HepG2 (cell line): ENCODE data around the gene IGLON5. TPM values are rescaled to one million over a fixed set of nuclear protein-coding genes. Genes with fewer than 3 reads are reported as not detected.

Experiments used
- ATAC-seq: fragments of 200-7000 bp; cut with Tn5 transposase; 3 replicates; pipeline ENCODE4 v1.9.1; 2020; ENCODE audit warnings: mild to moderate bottlenecking, moderate library complexity
- BruUV-seq: library from RNA; stranded (reverse); fragments of 400-500 nt; replicated peaks from 2 replicates; lab custom pipeline; 2021; lab: Mats Ljungman, UMichigan
- CTCF ChIA-PET: fragments of 300-600 bp; formaldehyde crosslinking; extraction: SDS; loops from one replicate; lab custom pipeline; 2021; ENCODE audit warnings: low total read pairs, inconsistent platforms, low intra/inter-chr PET ratio; lab: Yijun Ruan, JAX
- POLR2A ChIA-PET: fragments of 350-600 bp; sonication (Branson Sonifier 250); formaldehyde crosslinking; loops from one replicate; lab custom pipeline; 2020; ENCODE audit warnings: antibody characterized with exemption, inconsistent platforms; lab: Yijun Ruan, JAX
- DNase-seq: peaks from one replicate; pipeline ENCODE4 v3.0.0-alpha.2; 2015; ENCODE audit warnings: low spot score
- FAIRE-seq: peaks from 3 replicates; lab custom pipeline; 2011; peaks lifted over from hg19 to GRCh38; lab: Jason Lieb, UNC
- H2AFZ ChIP-seq: one replicate; pipeline ENCODE4 v1.6.1; 2011; ENCODE audit warnings: low read length, inconsistent platforms
- H3K27ac ChIP-seq: fragments of 300-600 bp; 3 replicates; pipeline ENCODE4 v1.8.0; 2011; ENCODE audit warnings: mixed run types, mild to moderate bottlenecking, mixed read lengths, low read length, inconsistent platforms; ENCODE audit not compliant: insufficient read depth; ENCODE audit errors: extremely low read length
- H3K27me3 ChIP-seq, 2 experiments: fragments of 200-600 bp in 1 of 2; 2 replicates in 1 of 2; 3 replicates in 1 of 2; pipeline versions ENCODE4 v1.6.0 to v1.8.0; 2011; ENCODE audit warnings: low read length in 2 of 2, mild to moderate bottlenecking in 2 of 2, moderate library complexity in 2 of 2, inconsistent platforms in 1 of 2; ENCODE audit not compliant: insufficient read depth in 2 of 2, control insufficient read depth in 1 of 2
- H3K36me3 ChIP-seq, 2 experiments: fragments of 200-600 bp in 1 of 2; replicated peaks in 1 of 2; 2 replicates in 1 of 2; 3 replicates in 1 of 2; pipeline versions ENCODE4 v1.5.1 to v1.8.0; 2011; ENCODE audit warnings: low read length in 2 of 2, inconsistent platforms in 1 of 2; ENCODE audit not compliant: insufficient read depth in 2 of 2, control insufficient read depth in 1 of 2
- H3K4me1 ChIP-seq: 2 replicates; pipeline ENCODE4 v1.5.1; 2012; ENCODE audit warnings: low read length, inconsistent platforms; ENCODE audit not compliant: insufficient read depth
- H3K4me2 ChIP-seq: 2 replicates; pipeline ENCODE4 v1.6.0; 2011; ENCODE audit warnings: low read depth, low read length, inconsistent platforms
- H3K4me3 ChIP-seq, 3 experiments: fragments of 200-600 bp in 1 of 3; sonication (generic), shearing (Covaris generic) in 1 of 3; replicated peaks in 1 of 3; 2 replicates each; pipeline ENCODE4 v1.5.1; 2011 to 2016; ENCODE audit warnings: low read length in 3 of 3, inconsistent platforms in 2 of 3, low read depth in 2 of 3, mild to moderate bottlenecking in 2 of 3, control low read depth in 1 of 3, mixed read lengths in 1 of 3; ENCODE audit not compliant: insufficient read depth in 1 of 3
- H3K79me2 ChIP-seq: one replicate; pipeline ENCODE4 v1.6.1; 2011; ENCODE audit warnings: low read length, inconsistent platforms; ENCODE audit not compliant: insufficient read depth
- H3K9ac ChIP-seq: 2 replicates; pipeline ENCODE4 v1.6.0; 2011; ENCODE audit warnings: mild to moderate bottlenecking, low read depth, low read length, inconsistent platforms; ENCODE audit not compliant: insufficient read depth
- H3K9me3 ChIP-seq: 2 replicates; pipeline ENCODE4 v1.5.1; 2012; ENCODE audit warnings: mild to moderate bottlenecking, low read length
- H4K20me1 ChIP-seq: 2 replicates; pipeline ENCODE4 v1.6.0; 2011; ENCODE audit warnings: inconsistent platforms, mild to moderate bottlenecking, low read length, moderate library complexity; ENCODE audit not compliant: insufficient read depth
- AGO1 ChIP-seq: fragments of 200-400 bp; formaldehyde crosslinking; IDR thresholded peaks from 2 replicates; pipeline ENCODE4 v1.6.1; 2017; ENCODE audit warnings: mild to moderate bottlenecking, low read depth, low read length, moderate library complexity; ENCODE audit not compliant: poor library complexity, severe bottlenecking
- AGO2 ChIP-seq: fragments of 200-400 bp; formaldehyde crosslinking; optimal IDR thresholded peaks from 2 replicates; pipeline ENCODE3; 2017; ENCODE audit warnings: mild to moderate bottlenecking, low read depth, low read length, moderate library complexity
- JUNB ChIP-seq: sonication (generic); formaldehyde crosslinking; IDR thresholded peaks from 2 replicates; pipeline ENCODE4 v1.8.0; 2022; ENCODE audit warnings: missing genetic modification reagents, mild to moderate bottlenecking, borderline replicate concordance
- KLF9 ChIP-seq: IDR thresholded peaks from 2 replicates; pipeline ENCODE4 v1.6.1; 2016; ENCODE audit warnings: low read depth
- ZNF652 ChIP-seq: IDR thresholded peaks from 2 replicates; pipeline ENCODE4 v1.6.1; 2016; ENCODE audit warnings: low read depth, borderline replicate concordance
- WGBS: methylation state at CpG from one replicate; pipeline ENCODE4 v1.1.6; 2017; ENCODE audit warnings: low lambda C conversion rate; 5-methylcytosine and 5-hydroxymethylcytosine counted together
- in situ Hi-C: cut with HindIII; loops from 2 replicates; pipeline ENCODE4 v1.10.0; 2017; ENCODE audit warnings: low pct_unique_long_range_greater_than_20kb; ENCODE audit not compliant: extremely low pct_ligation_motif_present
- intact Hi-C: fragments of 100-400 bp; cut with micrococcal nuclease; formaldehyde crosslinking; loops from one replicate; pipeline ENCODE4 v1.10.0; 2022; ENCODE audit not compliant: unreplicated experiment
- polyA plus RNA-seq, 8 experiments: library from polyadenylated mRNA; depleted of rRNA in 3 of 8; stranded (reverse) in 7 of 8; unstranded in 1 of 8; fragments of >200 nt; fragmentation: Illumina TruSeq in 4 of 8; extraction: Trizol in 4 of 8; gene quantifications; 2 replicates each; pipeline versions ENCODE4 v1.2.1 to v1.2.3, GENCODE V29; 2011 to 2016; ENCODE audit warnings: low read depth in 4 of 8, missing spikeins in 1 of 8, mixed read lengths in 1 of 8; ENCODE audit not compliant: insufficient read depth in 1 of 8
- total RNA-seq, 5 experiments: library from RNA; depleted of rRNA; stranded (reverse); fragments of >200 nt; fragmentation: Illumina TruSeq; extraction: Trizol; gene quantifications; 2 replicates each; pipeline ENCODE4 v1.2.3, GENCODE V29; 2016; ENCODE audit warnings: low read depth in 1 of 5

The IGLON5 gene
- total and polyA plus RNA-seq, 2 of the 13 experiments (the other 11 are each of a cell fraction or from before 2014, with no cell fraction given) = 0.04 to 5.7 TPM

DNA sequence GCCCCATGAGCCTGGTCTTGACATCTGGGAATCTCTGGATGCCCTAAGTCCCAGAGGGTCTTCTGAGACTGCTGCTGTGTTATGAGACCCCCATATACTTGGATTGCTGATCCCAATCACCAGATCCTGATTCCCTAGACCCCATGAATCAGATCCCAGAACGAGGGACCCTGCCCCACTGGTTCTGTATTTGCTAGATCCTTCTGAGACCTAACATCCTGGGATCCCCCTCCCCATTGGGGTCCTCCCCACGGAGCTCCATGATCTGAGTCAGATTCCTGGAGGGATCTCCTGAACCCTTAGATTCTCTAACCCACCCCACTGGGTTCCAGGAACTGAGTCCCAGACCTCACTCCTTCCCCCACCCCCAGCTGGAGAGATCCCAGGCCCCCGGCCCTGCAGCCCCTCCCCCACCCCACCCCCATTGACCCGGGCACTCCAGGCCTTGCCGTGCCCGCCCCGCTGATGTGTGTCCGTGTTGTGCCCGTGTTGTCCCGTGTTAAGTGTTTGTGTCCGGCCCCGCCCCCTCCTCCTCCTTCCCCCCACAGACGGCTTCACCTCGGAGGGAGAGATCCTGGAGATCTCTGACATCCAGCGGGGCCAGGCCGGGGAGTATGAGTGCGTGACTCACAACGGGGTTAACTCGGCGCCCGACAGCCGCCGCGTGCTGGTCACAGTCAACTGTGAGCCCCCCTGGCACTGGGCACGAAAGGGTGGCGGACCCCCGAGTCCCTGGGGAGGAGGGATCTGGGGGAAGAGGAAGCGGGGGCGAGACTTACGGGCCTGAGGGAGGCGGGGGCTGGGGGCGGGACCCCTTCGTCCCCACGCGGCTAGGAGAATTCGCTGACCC lies 15.0 kb downstream of the IGLON5 start:
- intact Hi-C loops (no loop called here), in situ Hi-C loops (no loop called here)
- Histone ChIP-seq H2AFZ (no peak overlapping the region), H3K4me2 (peak overlapping the region; percentile 74), H4K20me1 (no peaks in the 10 kb centered on the region), H3K4me3 (peak overlapping the region in 2 of 3 experiments; percentile 46 to 79; a peak in 3 of 6 replicates), H3K79me2 (no peaks in the 10 kb centered on the region), H3K4me1 (peaks cover 15% of the 10 kb centered on the region), H3K27ac (no peak overlapping the region), H3K9ac (no peak overlapping the region), H3K36me3 (peaks cover 2 to 9% of the 10 kb centered on the region in 2 experiments; a peak in 2 of 5 replicates), H3K9me3 (no peaks in the 10 kb centered on the region), H3K27me3 (peaks cover 8 to 41% of the 10 kb centered on the region in 2 experiments; a peak in 4 of 5 replicates)
- TF ChIP-seq KLF9 (CRISPR knock-in tag) (no peak), AGO1 (peak; percentile 62), JUNB (CRISPR knock-in tag) (no peak), AGO2 (peak; percentile 13), ZNF652 (CRISPR knock-in tag) (peak; percentile 73; the same call in 1 of the 2 replicates)
- no peak for ATAC-seq
- no peak for FAIRE-seq
- BruUV-seq = no TSS peak
- DNase-seq = no peak
- POLR2A ChIA-PET = interaction anchor here (1.0 to 1.3 kb wide), 2 partner anchors 39 to 41 kb away, joined by 3 read pairs; partner anchors contain the start of gene ETFB
- WGBS = 13% methylated on average over 6 of the region's 36 CpGs
- CTCF ChIA-PET = no interaction called here
